Activated CD4-positive, alpha-beta memory T cell treated with anti-CD3 and anti-CD28 coated beads, Interleukin-2, amount 10 ng/mL, durations not matched to agents 7 days and 5 days (primary cell): ENCODE data around the gene GLDN. TPM values are rescaled to one million over a fixed set of nuclear protein-coding genes. Genes with fewer than 3 reads are reported as not detected.

Experiments used
- total RNA-seq, 2 experiments: library from RNA; stranded (reverse); gene quantifications; one replicate each; pipeline ENCODE4 v1.2.3, GENCODE V29; 2021

Gene GLDN
- total RNA-seq, 2 experiments from 2014 or later = not detected

Other genes starting within 250 kb of the GLDN start
- under 1 TPM in 1 of 2 experiments, not detected in 1; 0.13 TPM for gene TNFAIP8L3, start 246.7 kb upstream of the GLDN start, total RNA-seq
- not detected for gene CYP19A1, start 3.1 kb upstream of the GLDN start, total RNA-seq